Measurements from ENCODE around the gene NACC1. TPM values are rescaled to one million over a fixed set of nuclear protein-coding genes. Genes with fewer than 3 reads are reported as not detected.

The NACC1 gene
- total RNA-seq, 1 donor from 2014 or later: 22.6 TPM

- H3K4me3 ChIP-seq: no peak overlapping the region
- no peaks in the 10 kb centered on the region for H3K27me3 ChIP-seq
- TF ChIP-seq CTCF (IDR thresholded peaks at IDR 0.05) (no peak), POLR2A (IDR thresholded peaks at IDR 0.05) (no peak)
- peak overlapping the region; percentile 77 for H3K27ac ChIP-seq
- H3K36me3 ChIP-seq: peaks cover 0 to 42% of the 10 kb centered on the region in 2 donors
- no peak for DNase-seq (ENCODE audit: extremely low spot score in 2 of 2)
- no peaks in the 10 kb centered on the region for H3K9me3 ChIP-seq
- intact Hi-C loops (cut with DNase I): no loop called here
- H3K4me1 ChIP-seq: peaks cover 84% of the 10 kb centered on the region
Measured at GRCh38 chr19:13077240-13077639, 40.8 kb upstream of the NACC1 start.

GRCh38 chr19:13078381-13078780 lies 39.7 kb upstream of the NACC1 start:
- TF ChIP-seq CTCF (IDR thresholded peaks at IDR 0.05): no peak
- no peak for TF ChIP-seq POLR2AphosphoS5 (IDR thresholded peaks at IDR 0.05; ENCODE audit: insufficient read depth in 1 of 2, low read depth in 1 of 2)
- TF ChIP-seq POLR2A (IDR thresholded peaks at IDR 0.05): no peak
- no peak for DNase-seq (ENCODE audit: extremely low spot score in 2 of 2)
- intact Hi-C loops (cut with DNase I): no loop called here
- Histone ChIP-seq H3K4me3 (no peak overlapping the region), H3K4me1 (peaks cover 81% of the 10 kb centered on the region), H3K36me3 (peaks cover 0 to 43% of the 10 kb centered on the region in 2 donors), H3K9me3 (no peaks in the 10 kb centered on the region), H3K27ac (peak overlapping the region; percentile 77), H3K27me3 (no peaks in the 10 kb centered on the region)

- no peak for DNase-seq (ENCODE audit: extremely low spot score in 2 of 2)
- peaks cover 74% of the 10 kb centered on the region for H3K4me1 ChIP-seq
- TF ChIP-seq POLR2A (IDR thresholded peaks at IDR 0.05): no peak
- no peak for TF ChIP-seq POLR2AphosphoS5 (IDR thresholded peaks at IDR 0.05; ENCODE audit: insufficient read depth in 1 of 2, low read depth in 1 of 2)
- TF ChIP-seq CTCF (IDR thresholded peaks at IDR 0.05): no peak
Measured at GRCh38 chr19:13078897-13079541, 39.0 kb upstream of the NACC1 start.

GRCh38 chr19:13079542-13079986 lies 38.5 kb upstream of the NACC1 start:
- DNase-seq (ENCODE audit: extremely low spot score in 2 of 2): no peak
- Histone ChIP-seq H3K4me1 (peaks cover 70% of the 10 kb centered on the region), H3K36me3 (peaks cover 0 to 42% of the 10 kb centered on the region in 2 donors), H3K27me3 (no peaks in the 10 kb centered on the region), H3K4me3 (no peak overlapping the region), H3K27ac (peak overlapping the region; percentile 77), H3K9me3 (no peaks in the 10 kb centered on the region)
- TF ChIP-seq CTCF (IDR thresholded peaks at IDR 0.05) (no peak), POLR2AphosphoS5 (IDR thresholded peaks at IDR 0.05; ENCODE audit: insufficient read depth in 1 of 2, low read depth in 1 of 2) (peak; percentile 30 to 85)
- intact Hi-C loops (cut with DNase I): no loop called here

More at GRCh38 chr19:13078897-13079541, 39.0 kb upstream of the NACC1 start:
- no peak overlapping the region for H3K4me3 ChIP-seq
- peak overlapping the region; percentile 77 for H3K27ac ChIP-seq
- intact Hi-C loops (cut with DNase I): no loop called here
- H3K9me3 ChIP-seq: no peaks in the 10 kb centered on the region
- H3K27me3 ChIP-seq: no peaks in the 10 kb centered on the region
- peaks cover 0 to 43% of the 10 kb centered on the region in 2 donors for H3K36me3 ChIP-seq

Data from vagina (tissue), 2 donors.